ENCODE data around the gene PRSS57. TPM values are rescaled to one million over a fixed set of nuclear protein-coding genes. Genes with fewer than 3 reads are reported as not detected.

Gene PRSS57
- total RNA-seq, 1 experiment from 2014 or later = not detected

GRCh38 chr19:640606-641189 lies 54.6 kb downstream of the PRSS57 start:
- no peak overlapping the region for H3K9ac ChIP-seq (ENCODE audit: low read length)
- CTCF ChIA-PET = no interaction called here
- H3K9me2 ChIP-seq (replicated peaks; ENCODE audit: low read length) = no peaks in the 10 kb centered on the region
- TF ChIP-seq EZH2 (IDR thresholded peaks at IDR 0.05; ENCODE audit: low read length, unreplicated experiment) = no peak
- TF ChIP-seq, protein P1, sequence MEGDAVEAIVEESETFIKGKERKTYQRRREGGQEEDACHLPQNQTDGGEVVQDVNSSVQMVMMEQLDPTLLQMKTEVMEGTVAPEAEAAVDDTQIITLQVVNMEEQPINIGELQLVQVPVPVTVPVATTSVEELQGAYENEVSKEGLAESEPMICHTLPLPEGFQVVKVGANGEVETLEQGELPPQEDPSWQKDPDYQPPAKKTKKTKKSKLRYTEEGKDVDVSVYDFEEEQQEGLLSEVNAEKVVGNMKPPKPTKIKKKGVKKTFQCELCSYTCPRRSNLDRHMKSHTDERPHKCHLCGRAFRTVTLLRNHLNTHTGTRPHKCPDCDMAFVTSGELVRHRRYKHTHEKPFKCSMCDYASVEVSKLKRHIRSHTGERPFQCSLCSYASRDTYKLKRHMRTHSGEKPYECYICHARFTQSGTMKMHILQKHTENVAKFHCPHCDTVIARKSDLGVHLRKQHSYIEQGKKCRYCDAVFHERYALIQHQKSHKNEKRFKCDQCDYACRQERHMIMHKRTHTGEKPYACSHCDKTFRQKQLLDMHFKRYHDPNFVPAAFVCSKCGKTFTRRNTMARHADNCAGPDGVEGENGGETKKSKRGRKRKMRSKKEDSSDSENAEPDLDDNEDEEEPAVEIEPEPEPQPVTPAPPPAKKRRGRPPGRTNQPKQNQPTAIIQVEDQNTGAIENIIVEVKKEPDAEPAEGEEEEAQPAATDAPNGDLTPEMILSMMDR (conservative IDR thresholded peaks at IDR 0.05; ENCODE audit: low read depth, low read length) = no peak
- TF ChIP-seq EZH2phosphoT487 (IDR thresholded peaks at IDR 0.05; ENCODE audit: borderline replicate concordance, low read length) = no peak
- H3F3A ChIP-seq (ENCODE audit: low read length, unreplicated experiment) = no peaks in the 10 kb centered on the region
- H3K4me1 ChIP-seq (ENCODE audit: insufficient read depth, low read length) = no peaks in the 10 kb centered on the region
- no peak for ATAC-seq
- H3K4me2 ChIP-seq (ENCODE audit: low read length) = no peak overlapping the region
- no TSS peak for BruUV-seq (replicated peaks)
- H3K79me2 ChIP-seq (ENCODE audit: low read length) = no peaks in the 10 kb centered on the region
- no peak overlapping the region for H3K27ac ChIP-seq (ENCODE audit: low read length)
- POLR2A ChIA-PET (ENCODE audit: unreplicated experiment) = no interaction called here
- H3K27me3 ChIP-seq (ENCODE audit: low read length) = no peaks in the 10 kb centered on the region
- no peaks in the 10 kb centered on the region for H3K9me3 ChIP-seq (ENCODE audit: low read length)
- intact Hi-C loops (cut with micrococcal nuclease) = no loop called here
- no peaks in the 10 kb centered on the region for H3K36me3 ChIP-seq (ENCODE audit: low read depth, low read length)
- H3K4me3 ChIP-seq (ENCODE audit: low read length) = no peak overlapping the region
- no peak for DNase-seq
- no peaks in the 10 kb centered on the region for H4K20me1 ChIP-seq (ENCODE audit: low read length)
- H2AFZ ChIP-seq (ENCODE audit: low read length) = no peak overlapping the region

GRCh38 chr19:640161-640558 lies 55.1 kb downstream of the PRSS57 start:
- no peaks in the 10 kb centered on the region for H3F3A ChIP-seq (ENCODE audit: low read length, unreplicated experiment)
- no peaks in the 10 kb centered on the region for H3K9me3 ChIP-seq (ENCODE audit: low read length)
- DNase-seq = no peak
- H2AFZ ChIP-seq (ENCODE audit: low read length) = no peak overlapping the region
- H3K4me2 ChIP-seq (ENCODE audit: low read length) = peak overlapping the region; percentile 75
- H3K9me2 ChIP-seq (replicated peaks; ENCODE audit: low read length) = no peaks in the 10 kb centered on the region
- H3K4me1 ChIP-seq (ENCODE audit: insufficient read depth, low read length) = no peaks in the 10 kb centered on the region
- intact Hi-C loops (cut with micrococcal nuclease) = no loop called here
- no peaks in the 10 kb centered on the region for H3K79me2 ChIP-seq (ENCODE audit: low read length)
- ATAC-seq = no peak
- H3K36me3 ChIP-seq (ENCODE audit: low read depth, low read length) = no peaks in the 10 kb centered on the region
- H3K27me3 ChIP-seq (ENCODE audit: low read length) = no peaks in the 10 kb centered on the region
- POLR2A ChIA-PET (ENCODE audit: unreplicated experiment) = no interaction called here
- no peaks in the 10 kb centered on the region for H4K20me1 ChIP-seq (ENCODE audit: low read length)
- H3K9ac ChIP-seq (ENCODE audit: low read length) = no peak overlapping the region
- peak overlapping the region; percentile 55 for H3K4me3 ChIP-seq (ENCODE audit: low read length)
- no TSS peak for BruUV-seq (replicated peaks)
- no peak for TF ChIP-seq EZH2phosphoT487 (IDR thresholded peaks at IDR 0.05; ENCODE audit: borderline replicate concordance, low read length)
- TF ChIP-seq, protein P1 (conservative IDR thresholded peaks at IDR 0.05; ENCODE audit: low read depth, low read length) = no peak
- TF ChIP-seq EZH2 (IDR thresholded peaks at IDR 0.05; ENCODE audit: low read length, unreplicated experiment) = no peak
- CTCF ChIA-PET = no interaction called here
- no peak overlapping the region for H3K27ac ChIP-seq (ENCODE audit: low read length)

DNA sequence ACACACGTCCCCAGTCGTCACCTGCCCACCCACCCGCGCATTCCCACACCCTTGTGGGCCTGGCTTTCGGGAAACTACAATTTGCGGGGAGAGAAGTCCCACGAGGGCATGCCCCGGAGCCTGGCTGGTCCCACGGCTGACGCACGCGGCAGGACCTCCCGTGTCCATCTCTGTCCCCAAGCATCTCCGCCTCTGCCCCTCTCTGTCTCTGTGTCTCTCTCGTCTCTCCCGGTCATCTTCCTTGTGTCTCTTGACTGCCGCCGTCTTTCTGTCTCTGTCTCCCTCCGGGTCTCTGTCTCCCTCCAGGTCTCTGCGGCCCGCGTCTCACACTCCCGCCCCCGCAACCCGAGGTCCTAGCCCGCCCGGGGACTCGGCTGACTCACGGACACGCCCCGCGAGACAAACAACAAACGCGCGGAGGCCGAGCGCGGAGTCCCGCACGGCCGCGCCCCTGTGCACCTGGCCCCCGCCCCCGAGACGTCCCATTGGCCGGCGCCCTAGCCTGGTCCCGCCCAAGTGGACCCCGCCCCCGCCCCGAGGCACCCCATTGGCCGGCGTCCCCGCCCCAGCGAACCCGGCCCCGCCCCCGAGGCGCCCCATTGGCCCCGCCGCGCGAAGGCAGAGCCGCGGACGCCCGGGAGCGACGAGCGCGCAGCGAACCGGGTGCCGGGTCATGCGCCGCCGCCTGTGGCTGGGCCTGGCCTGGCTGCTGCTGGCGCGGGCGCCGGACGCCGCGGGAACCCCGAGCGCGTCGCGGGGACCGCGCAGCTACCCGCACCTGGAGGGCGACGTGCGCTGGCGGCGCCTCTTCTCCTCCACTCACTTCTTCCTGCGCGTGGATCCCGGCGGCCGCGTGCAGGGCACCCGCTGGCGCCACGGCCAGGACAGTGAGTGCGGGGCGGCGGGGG lies 55.7 kb downstream of the PRSS57 start, which contains the start of gene FGF22:
TSS of gene FGF22 (plus strand) at position 627 of the 908 bp plus-strand sequence. CDS start at position 674, 47 bp downstream.
- peak within 1 kb of the TSS; percentile 87 for H2AFZ ChIP-seq (ENCODE audit: low read length)
- H3F3A ChIP-seq (ENCODE audit: low read length, unreplicated experiment) = no peaks in the 10 kb centered on the region
- H3K27me3 ChIP-seq (ENCODE audit: low read length) = no peaks in the 10 kb centered on the region
- peak within 1 kb of the TSS; percentile 66 for H3K4me3 ChIP-seq (ENCODE audit: low read length)
- H3K36me3 ChIP-seq (ENCODE audit: low read depth, low read length) = no peaks in the 10 kb centered on the region
- DNase-seq = peak; percentile 80
- TF ChIP-seq EZH2phosphoT487 (IDR thresholded peaks at IDR 0.05; ENCODE audit: borderline replicate concordance, low read length) (no peak), EZH2 (IDR thresholded peaks at IDR 0.05; ENCODE audit: low read length, unreplicated experiment) (no peak)
- TF ChIP-seq, protein P1 (conservative IDR thresholded peaks at IDR 0.05; ENCODE audit: low read depth, low read length) = no peak
- peak; percentile 92 for ATAC-seq
- H4K20me1 ChIP-seq (ENCODE audit: low read length) = no peaks in the 10 kb centered on the region
- CTCF ChIA-PET = no interaction called here
- no peaks in the 10 kb centered on the region for H3K9me2 ChIP-seq (replicated peaks; ENCODE audit: low read length)
- H3K9ac ChIP-seq (ENCODE audit: low read length) = no peak within 1 kb of the TSS
- no peaks in the 10 kb centered on the region for H3K4me1 ChIP-seq (ENCODE audit: insufficient read depth, low read length)
- POLR2A ChIA-PET (ENCODE audit: unreplicated experiment) = no interaction called here
- intact Hi-C loops (cut with micrococcal nuclease) = loop anchor here (10.0 kb wide), 1 partner anchor 65 kb away; the partner anchor contains the start of gene BSG
- H3K27ac ChIP-seq (ENCODE audit: low read length) = no peak within 1 kb of the TSS
- peak within 1 kb of the TSS; percentile 83 for H3K4me2 ChIP-seq (ENCODE audit: low read length)
- no TSS peak for BruUV-seq (replicated peaks)
- no peaks in the 10 kb centered on the region for H3K9me3 ChIP-seq (ENCODE audit: low read length)
- H3K79me2 ChIP-seq (ENCODE audit: low read length) = no peaks in the 10 kb centered on the region

Measured in PC-3 (cell line).